NCI-H146 (cell line): ENCODE data around the gene KRT84.

ENCODE experiments used
- DNase-seq: peaks from one replicate; lab custom pipeline; 2025; lab: John Stamatoyannopoulos, UW

KRT84 gene

GRCh38 chr12:52342781-52343490, 42.5 kb downstream of the KRT84 start:
- DNase-seq = no peak

- DNase-seq = no peak
These were observed 44.3 kb downstream of the KRT84 start for GRCh38 chr12:52341066-52341580.

DNA sequence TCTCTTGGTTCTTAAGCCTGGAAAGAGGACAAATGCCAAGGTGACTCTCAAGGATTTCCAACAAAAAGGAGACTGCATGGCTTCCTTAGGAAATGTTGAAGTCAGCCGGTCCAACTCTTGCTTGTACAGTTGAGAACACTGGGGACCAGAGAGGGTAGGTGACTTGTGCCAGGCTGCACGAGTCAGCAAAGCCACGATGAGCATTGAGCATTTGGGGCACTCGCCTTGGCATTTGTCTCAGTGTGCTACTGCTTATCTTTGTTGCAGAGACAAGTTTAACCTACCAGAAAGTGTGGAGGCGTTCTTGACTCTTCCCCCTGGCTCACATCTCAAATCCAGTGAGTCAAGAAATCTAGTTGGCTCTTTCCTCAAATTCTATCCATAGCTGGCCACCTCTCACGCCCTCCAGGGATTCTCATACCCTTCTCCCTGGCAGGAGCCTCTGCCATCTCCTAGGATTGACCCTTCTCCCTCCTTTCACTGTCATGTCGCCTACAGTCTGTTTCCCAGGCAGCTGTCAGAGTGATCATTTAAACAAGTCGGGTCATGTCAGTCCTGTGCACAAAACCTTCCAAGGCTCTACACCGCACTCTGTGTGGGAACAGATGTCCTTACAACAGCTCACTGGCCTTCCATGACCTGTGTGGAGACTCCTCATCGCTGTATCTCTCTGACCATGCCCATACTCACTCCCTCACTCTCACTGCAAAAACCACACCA, 47.1 kb downstream of the KRT84 start:
- peak; percentile 11 for DNase-seq

DNA sequence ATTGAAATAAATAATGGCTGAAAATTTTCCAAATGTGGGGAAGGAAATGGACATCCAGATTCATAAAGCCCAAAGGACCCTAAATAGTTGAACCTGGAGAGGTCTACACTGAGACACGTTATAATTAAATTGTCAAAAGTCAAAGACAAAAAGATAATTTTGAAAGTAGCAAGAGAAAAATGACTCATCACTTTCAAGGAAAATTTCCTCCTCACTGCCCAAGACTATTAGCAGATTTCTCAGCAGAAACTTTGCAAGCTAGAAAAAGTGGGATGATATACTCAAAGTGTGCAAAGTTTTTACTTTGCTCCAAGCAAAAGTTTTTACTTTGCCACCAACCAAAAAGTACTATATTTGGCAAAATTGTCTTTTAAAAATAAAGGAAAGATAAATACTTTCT, 48.4 kb downstream of the KRT84 start:
- no peak for DNase-seq

GRCh38 chr12:52336641-52337040, 48.8 kb downstream of the KRT84 start:
- DNase-seq = no peak

DNA sequence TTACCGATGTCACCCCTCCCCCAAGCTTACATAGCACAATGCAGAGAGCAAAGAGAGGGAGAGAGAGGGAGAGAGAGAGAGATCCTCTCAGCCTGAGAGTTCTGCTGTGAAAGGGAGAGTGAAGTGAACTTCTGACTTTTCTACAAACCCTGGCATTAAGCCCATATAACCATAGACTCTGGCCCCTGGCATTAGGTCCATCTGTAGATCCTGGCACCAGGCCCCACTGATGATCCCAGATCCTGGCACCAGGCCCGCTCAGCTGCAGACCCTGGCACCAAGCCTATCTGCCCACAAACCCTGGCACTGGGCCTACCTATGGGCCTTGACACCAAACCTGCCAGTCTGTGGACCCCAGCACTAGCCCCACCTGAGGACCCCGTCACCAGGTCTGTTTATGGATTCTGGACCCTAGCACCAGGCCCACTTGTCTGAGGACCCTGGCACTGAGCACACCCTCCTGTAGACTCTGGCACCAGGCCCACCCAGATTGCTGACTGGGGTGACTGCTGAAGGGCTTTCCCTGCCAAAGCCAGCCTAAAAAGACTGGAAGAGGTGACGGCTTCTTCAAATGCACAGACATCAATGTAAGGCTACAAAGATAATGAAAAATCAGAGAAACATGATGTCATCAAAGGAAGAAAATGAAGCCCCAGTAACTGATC, 49.7 kb downstream of the KRT84 start:
- DNase-seq = no peak

DNA sequence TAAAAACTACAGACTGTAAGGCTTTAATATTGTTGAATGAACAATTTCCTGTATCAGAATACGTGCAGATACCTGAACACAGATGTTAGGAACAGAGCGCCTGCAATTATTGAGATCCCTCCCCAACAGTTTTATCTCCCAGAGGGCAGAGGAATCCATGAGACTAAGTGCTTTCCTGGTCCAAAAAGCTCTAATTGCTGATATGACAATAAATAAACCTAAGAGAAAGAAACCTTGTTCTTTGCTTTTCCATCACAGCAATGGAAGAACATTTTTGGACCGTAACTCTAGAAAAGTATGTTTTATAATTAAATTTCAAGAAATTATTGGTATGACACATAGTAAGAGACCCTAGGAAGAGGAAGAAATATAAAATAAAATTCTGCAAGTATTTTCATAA, 51.3 kb downstream of the KRT84 start:
- no peak for DNase-seq

DNA sequence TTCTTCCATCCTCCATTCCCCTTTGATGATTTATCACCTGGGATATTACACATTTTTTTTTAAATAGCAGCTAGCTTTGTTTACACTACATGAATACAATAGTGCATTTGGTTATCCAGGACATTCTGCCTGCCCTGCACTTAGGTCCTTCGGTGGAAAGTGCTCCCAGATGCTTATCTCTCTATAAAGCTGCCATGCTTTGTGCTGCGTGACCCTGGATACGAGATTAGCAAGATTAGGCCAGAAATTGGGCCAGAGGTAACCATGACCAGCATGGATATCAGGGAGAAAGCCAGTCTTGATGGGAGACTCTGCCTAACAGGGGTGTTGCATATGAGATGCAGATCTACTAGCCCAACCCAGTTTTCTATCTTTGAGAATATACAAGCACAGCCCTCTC, 52.1 kb downstream of the KRT84 start:
- peak; percentile 71 for DNase-seq

DNA sequence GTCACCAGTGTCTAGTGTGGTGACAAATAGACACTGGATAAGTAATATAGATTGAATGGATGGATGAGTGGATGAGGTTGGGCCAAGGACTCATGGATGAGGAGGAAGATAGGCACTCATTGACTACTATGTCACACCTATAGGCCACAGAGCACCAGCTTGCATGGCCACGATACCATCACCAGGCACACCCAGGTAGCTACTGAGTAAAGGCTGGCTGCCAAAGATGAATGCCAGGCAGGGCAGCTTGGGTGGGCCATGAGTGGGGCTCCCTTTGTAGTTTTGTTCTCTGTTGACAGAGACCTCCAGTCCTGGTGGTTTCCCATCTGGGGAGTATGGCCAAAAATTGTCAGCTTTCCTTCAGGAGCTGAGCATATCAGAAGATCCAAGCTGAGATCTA, 53.1 kb downstream of the KRT84 start:
- no peak for DNase-seq

DNA sequence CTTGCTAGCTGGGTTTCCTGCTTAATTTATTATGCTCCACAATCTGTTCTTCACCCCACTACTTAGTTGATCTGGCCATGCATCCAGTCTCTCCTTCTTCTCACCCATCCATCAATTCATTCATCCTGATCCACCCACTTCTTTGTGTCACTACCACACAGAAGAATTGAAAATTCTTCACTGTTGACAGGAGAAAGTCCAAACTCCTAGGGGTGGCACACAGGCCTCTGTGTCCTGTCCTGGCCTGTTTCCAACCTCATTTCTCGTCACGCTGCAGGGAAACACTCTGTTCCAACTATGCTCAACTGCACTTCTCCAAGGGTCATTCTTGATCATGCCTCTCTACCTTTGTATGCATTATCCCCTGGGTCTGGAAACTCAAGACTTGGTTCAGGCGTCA, 53.6 kb downstream of the KRT84 start:
- no peak for DNase-seq

DNA sequence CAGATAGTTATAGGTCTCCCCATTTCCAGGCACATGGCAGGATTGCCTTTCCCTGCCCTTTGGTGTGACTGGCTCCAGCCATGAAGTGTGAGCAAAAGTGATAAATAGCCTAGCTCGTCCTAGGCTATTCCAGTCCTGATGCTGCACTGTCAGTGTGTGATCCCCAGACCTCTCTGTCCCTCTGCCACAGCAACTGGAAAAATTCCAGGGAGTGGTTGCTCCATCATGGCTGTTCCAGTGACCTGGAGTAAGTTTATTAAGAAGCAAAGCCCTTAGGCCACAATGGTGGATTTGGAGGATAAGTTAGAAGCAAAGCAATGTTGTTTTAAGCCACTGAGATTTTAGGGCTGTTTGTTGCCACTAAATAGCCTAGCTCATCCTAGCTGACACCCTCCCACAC, 54.4 kb downstream of the KRT84 start:
- DNase-seq = no peak

DNA sequence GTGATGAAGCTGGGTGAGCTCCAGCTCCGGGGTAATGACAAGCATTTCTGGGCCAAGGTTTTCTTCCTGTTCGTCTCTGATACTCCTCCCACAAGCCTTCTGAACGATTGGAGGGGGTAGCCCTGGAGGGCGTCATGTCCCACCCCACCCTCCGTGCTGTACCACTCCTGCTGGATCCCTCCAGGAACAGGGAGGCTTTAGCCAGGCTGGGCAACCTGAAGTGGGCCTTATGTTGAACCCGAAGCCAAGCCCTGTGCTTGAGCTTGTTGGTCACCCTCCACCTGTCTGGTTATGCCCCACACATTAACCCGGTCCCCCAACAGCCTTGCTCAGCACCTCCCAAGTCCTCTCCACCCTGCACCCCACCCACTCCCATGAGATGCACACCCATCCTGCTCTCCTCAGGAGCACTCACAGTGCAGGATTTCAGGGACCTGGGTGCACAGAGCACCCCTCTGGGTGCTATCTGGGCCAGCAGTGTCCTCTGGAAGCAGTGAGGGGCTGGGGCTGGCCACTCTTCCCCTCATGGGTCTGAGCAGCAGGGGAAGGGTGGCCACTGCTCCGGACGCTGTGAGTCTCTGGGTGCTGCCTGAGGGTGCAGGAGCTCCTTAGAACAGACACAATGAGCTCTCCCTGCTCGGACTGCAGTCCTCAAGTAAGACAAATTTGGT, 57.5 kb downstream of the KRT84 start:
- DNase-seq = no peak
